MM.1S (cell line): Measurements from ENCODE around the gene FEM1C.

Source experiments
- DNase-seq: peaks from one replicate; pipeline ENCODE4 v3.0.0-alpha.2; 2015
- H2AFZ ChIP-seq: fragments of 300-600 bp; sonication (generic); 2 replicates; pipeline ENCODE4 v1.6.0; 2016; ENCODE audit warnings: antibody characterized with exemption, low read length
- H3F3A ChIP-seq: fragments of 300-600 bp; sonication (generic); 2 replicates; pipeline ENCODE4 v1.6.1; 2016; ENCODE audit warnings: mild to moderate bottlenecking, antibody characterized with exemption, low read length, moderate library complexity, mixed read lengths; ENCODE audit not compliant: insufficient read depth
- H3K27ac ChIP-seq: fragments of 300-600 bp; sonication (generic); 2 replicates; pipeline ENCODE4 v1.5.1; 2016; ENCODE audit warnings: mild to moderate bottlenecking, low read length
- H3K27me3 ChIP-seq: fragments of 300-600 bp; sonication (generic); replicated peaks from 2 replicates; pipeline ENCODE4 v1.6.0; 2016; ENCODE audit warnings: low read length; ENCODE audit not compliant: insufficient read depth
- H3K36me3 ChIP-seq: fragments of 300-600 bp; sonication (generic); replicated peaks from 2 replicates; pipeline ENCODE4 v1.6.1; 2016; ENCODE audit warnings: mild to moderate bottlenecking, low read length, mixed read lengths; ENCODE audit not compliant: insufficient read depth
- H3K4me1 ChIP-seq: fragments of 300-600 bp; sonication (generic); 2 replicates; pipeline ENCODE4 v1.6.1; 2016; ENCODE audit warnings: low read length, mixed read lengths
- H3K4me2 ChIP-seq: fragments of 300-600 bp; sonication (generic); 2 replicates; pipeline ENCODE4 v1.6.0; 2016; ENCODE audit warnings: low read depth, low read length
- H3K4me3 ChIP-seq: fragments of 300-600 bp; sonication (generic); 2 replicates; pipeline ENCODE4 v1.5.1; 2016; ENCODE audit warnings: low read length, mixed read lengths
- H3K79me2 ChIP-seq: fragments of 300-600 bp; sonication (generic); 2 replicates; pipeline ENCODE4 v1.6.1; 2016; ENCODE audit warnings: mixed run types, low read length, mixed read lengths
- H3K9ac ChIP-seq: fragments of 300-600 bp; sonication (generic); 2 replicates; pipeline ENCODE4 v1.6.1; 2016; ENCODE audit warnings: low read length, mixed read lengths
- H3K9me2 ChIP-seq: fragments of 300-600 bp; sonication (generic); replicated peaks from 2 replicates; pipeline ENCODE4 v1.6.1; 2016; ENCODE audit warnings: mild to moderate bottlenecking, low read length, mixed read lengths; ENCODE audit not compliant: insufficient read depth
- H3K9me3 ChIP-seq: fragments of 300-600 bp; sonication (generic); replicated peaks from 2 replicates; pipeline ENCODE4 v1.6.1; 2016; ENCODE audit warnings: mild to moderate bottlenecking, low read length, mixed read lengths; ENCODE audit not compliant: insufficient read depth
- H4K20me1 ChIP-seq: fragments of 300-600 bp; sonication (generic); 2 replicates; pipeline ENCODE4 v1.6.1; 2016; ENCODE audit warnings: mild to moderate bottlenecking, low read length, moderate library complexity, mixed read lengths; ENCODE audit not compliant: insufficient read depth
- EZH2 ChIP-seq: fragments of 300-600 bp; sonication (generic); optimal IDR thresholded peaks from 2 replicates; pipeline ENCODE3; 2017; ENCODE audit warnings: low read depth, mild to moderate bottlenecking, antibody characterized with exemption, low read length, mixed read lengths
- EZH2phosphoT487 ChIP-seq: fragments of 300-600 bp; sonication (generic); IDR thresholded peaks from 2 replicates; pipeline ENCODE4 v1.6.1; 2018; ENCODE audit warnings: antibody characterized with exemption, low read length
- TF ChIP-seq, protein P1 (sequence below): fragments of 300-600 bp; sonication (generic); IDR thresholded peaks from 2 replicates; pipeline ENCODE4 v1.5.1; 2016; ENCODE audit warnings: antibody characterized with exemption, low read length, mixed read lengths

The FEM1C gene

DNA sequence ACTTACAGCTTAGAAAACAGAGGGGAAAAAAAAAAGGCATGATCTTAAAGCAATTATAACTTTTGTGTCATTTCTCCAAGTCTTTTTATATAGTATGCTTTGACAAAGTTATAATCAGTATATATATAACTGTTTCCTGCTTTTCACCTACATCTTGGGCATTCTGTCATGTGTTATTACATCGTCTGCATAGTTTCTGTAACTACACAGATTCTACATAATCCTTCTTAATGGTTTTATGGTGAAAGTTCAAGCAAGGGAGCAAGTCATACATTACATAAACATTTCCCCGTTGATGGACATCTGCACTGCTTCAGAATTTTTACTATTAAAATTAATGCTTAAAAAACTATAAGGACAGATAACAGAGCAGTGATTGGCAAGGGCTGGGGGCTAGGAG lies 12.1 kb downstream of the FEM1C start:
- H3K4me1 ChIP-seq, result peaks cover 3% of the 10 kb centered on the region; the same call in 1 of the 2 replicates
- no peak overlapping the region for H3K4me3 ChIP-seq
- no peak overlapping the region for H3K4me2 ChIP-seq
- H3K27ac ChIP-seq, result no peak overlapping the region
- no peaks in the 10 kb centered on the region for H3K9me3 ChIP-seq
- H3K27me3 ChIP-seq, result no peaks in the 10 kb centered on the region
- H4K20me1 ChIP-seq, result peaks cover 47% of the 10 kb centered on the region
- no peaks in the 10 kb centered on the region for H3F3A ChIP-seq
- DNase-seq, result no peak
- peaks cover 99% of the 10 kb centered on the region for H3K79me2 ChIP-seq
- no peak for TF ChIP-seq EZH2
- no peaks in the 10 kb centered on the region for H3K9me2 ChIP-seq
- H3K36me3 ChIP-seq, result peaks cover 7% of the 10 kb centered on the region; the same call in 1 of the 2 replicates
- no peak overlapping the region for H3K9ac ChIP-seq
- no peak overlapping the region for H2AFZ ChIP-seq

DNA sequence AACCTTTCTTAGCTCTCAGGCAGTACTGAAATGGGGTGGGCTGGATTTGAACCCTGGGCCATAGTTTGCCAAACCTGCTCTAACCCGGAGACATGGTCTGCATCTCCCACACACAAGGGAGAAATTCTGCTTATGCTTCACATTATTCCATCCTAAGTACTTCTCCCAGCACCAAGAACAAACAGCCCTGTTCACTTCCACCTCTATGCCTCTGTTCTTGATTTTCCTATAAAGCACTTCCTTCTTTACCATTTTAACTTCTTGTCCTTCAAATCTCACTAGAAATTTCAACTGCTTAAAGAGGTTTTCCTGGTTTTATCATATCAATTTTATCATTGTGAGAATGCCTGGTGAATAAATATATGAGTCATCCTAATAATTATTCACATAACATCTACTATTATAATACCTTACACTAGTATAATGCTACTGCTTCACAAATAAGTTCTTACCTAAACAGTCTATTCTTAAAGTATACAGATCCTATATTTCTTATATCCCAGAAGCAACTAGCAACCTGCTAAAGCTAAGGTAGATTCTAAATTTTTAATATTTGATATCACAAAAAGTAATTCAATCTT lies 12.7 kb downstream of the FEM1C start:
- Histone ChIP-seq H3K36me3 (peaks cover 13% of the 10 kb centered on the region; the same call in 1 of the 2 replicates), H3K27ac (no peak overlapping the region), H3K4me2 (no peak overlapping the region), H3F3A (no peaks in the 10 kb centered on the region), H3K4me1 (no peaks in the 10 kb centered on the region; the same call in 1 of the 2 replicates), H3K9ac (no peak overlapping the region), H3K9me3 (no peaks in the 10 kb centered on the region), H3K4me3 (no peak overlapping the region), H3K79me2 (peaks cover 99% of the 10 kb centered on the region), H4K20me1 (peaks cover 41% of the 10 kb centered on the region), H3K27me3 (no peaks in the 10 kb centered on the region), H3K9me2 (no peaks in the 10 kb centered on the region), H2AFZ (no peak overlapping the region)
- TF ChIP-seq, protein P1, sequence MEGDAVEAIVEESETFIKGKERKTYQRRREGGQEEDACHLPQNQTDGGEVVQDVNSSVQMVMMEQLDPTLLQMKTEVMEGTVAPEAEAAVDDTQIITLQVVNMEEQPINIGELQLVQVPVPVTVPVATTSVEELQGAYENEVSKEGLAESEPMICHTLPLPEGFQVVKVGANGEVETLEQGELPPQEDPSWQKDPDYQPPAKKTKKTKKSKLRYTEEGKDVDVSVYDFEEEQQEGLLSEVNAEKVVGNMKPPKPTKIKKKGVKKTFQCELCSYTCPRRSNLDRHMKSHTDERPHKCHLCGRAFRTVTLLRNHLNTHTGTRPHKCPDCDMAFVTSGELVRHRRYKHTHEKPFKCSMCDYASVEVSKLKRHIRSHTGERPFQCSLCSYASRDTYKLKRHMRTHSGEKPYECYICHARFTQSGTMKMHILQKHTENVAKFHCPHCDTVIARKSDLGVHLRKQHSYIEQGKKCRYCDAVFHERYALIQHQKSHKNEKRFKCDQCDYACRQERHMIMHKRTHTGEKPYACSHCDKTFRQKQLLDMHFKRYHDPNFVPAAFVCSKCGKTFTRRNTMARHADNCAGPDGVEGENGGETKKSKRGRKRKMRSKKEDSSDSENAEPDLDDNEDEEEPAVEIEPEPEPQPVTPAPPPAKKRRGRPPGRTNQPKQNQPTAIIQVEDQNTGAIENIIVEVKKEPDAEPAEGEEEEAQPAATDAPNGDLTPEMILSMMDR, result no peak
- TF ChIP-seq EZH2, result no peak
- no peak for TF ChIP-seq EZH2phosphoT487
- DNase-seq, result no peak

DNA sequence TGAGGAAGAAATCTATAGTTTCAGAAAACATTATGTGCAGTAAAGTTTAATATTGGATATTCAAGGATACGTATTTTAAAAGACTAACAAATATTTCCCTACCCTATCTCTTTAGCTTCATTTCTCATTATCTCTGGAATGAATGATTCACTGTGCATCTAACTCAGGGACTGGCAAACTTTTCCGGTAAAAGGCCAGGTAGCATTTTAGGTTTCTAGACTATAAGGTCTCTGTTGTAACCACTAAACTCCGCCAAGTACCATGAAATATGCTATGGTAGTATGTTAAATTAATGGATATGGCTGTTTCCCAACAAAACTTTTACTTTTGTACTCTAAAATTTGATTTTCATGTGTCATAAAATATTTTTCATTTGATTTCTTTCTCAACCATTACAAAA lies 13.2 kb downstream of the FEM1C start:
- TF ChIP-seq EZH2 (no peak), EZH2phosphoT487 (no peak)
- TF ChIP-seq, protein P1, result no peak

DNA sequence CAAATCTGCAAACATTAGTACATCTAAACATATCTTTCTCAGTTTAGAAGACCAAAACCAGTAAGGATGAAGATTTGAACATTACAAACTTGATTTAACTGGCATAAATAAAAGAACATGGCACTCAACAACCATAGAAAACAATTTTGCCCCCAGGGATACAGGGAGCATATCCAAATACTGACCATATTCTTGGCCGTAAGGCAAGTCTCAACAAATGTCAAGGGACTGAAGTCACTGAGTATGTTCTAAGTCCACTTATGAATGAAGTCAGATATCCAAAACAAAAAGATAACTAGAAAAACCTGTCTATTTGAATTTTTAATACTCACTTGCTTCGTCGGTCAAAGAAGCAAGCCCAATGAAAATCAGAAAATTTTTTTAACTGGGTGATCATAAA lies 14.1 kb downstream of the FEM1C start:
- H3K9ac ChIP-seq, result no peak overlapping the region
- no peak overlapping the region for H2AFZ ChIP-seq
- TF ChIP-seq EZH2phosphoT487 (no peak), EZH2 (no peak)
- TF ChIP-seq, protein P1, result no peak
- no peaks in the 10 kb centered on the region for H3K4me1 ChIP-seq
- H3K4me2 ChIP-seq, result no peak overlapping the region
- peaks cover 99% of the 10 kb centered on the region for H3K79me2 ChIP-seq
- H3K4me3 ChIP-seq, result no peak overlapping the region
- H3K9me2 ChIP-seq, result no peaks in the 10 kb centered on the region
- no peak for DNase-seq
- H3K36me3 ChIP-seq, result peaks cover 10% of the 10 kb centered on the region
- no peak overlapping the region for H3K27ac ChIP-seq
- H3K9me3 ChIP-seq, result no peaks in the 10 kb centered on the region
- no peaks in the 10 kb centered on the region for H3F3A ChIP-seq
- H3K27me3 ChIP-seq, result no peaks in the 10 kb centered on the region
- H4K20me1 ChIP-seq, result peaks cover 28% of the 10 kb centered on the region

More for the DNA sequence above, 13.2 kb downstream of the FEM1C start:
- Histone ChIP-seq H4K20me1 (peaks cover 37% of the 10 kb centered on the region), H3K27me3 (no peaks in the 10 kb centered on the region), H3K9ac (no peak overlapping the region), H3K4me1 (no peaks in the 10 kb centered on the region), H3K27ac (no peak overlapping the region), H2AFZ (no peak overlapping the region), H3K9me3 (no peaks in the 10 kb centered on the region), H3F3A (no peaks in the 10 kb centered on the region), H3K79me2 (peaks cover 99% of the 10 kb centered on the region), H3K4me2 (no peak overlapping the region), H3K4me3 (no peak overlapping the region), H3K36me3 (peaks cover 14% of the 10 kb centered on the region; the same call in 1 of the 2 replicates), H3K9me2 (no peaks in the 10 kb centered on the region)
- DNase-seq, result no peak
